Trophoblast cell (in vitro differentiated cells and primary cell): ENCODE results near the gene PRKCH.

ENCODE experiments used
- DNase-seq, 2 donors: peaks; one replicate each; pipeline ENCODE4 v3.0.0-alpha.2; 2016
- H2AFZ ChIP-seq: 2 replicates; pipeline ENCODE4 v1.6.1; 2013; ENCODE audit warnings: low read length, moderate library complexity, mild to moderate bottlenecking; ENCODE audit not compliant: insufficient read depth, poor library complexity
- H2AK5ac ChIP-seq: 2 replicates; pipeline ENCODE4 v1.6.1; 2013; ENCODE audit warnings: mild to moderate bottlenecking, low read length
- H2BK120ac ChIP-seq: 2 replicates; pipeline ENCODE4 v1.6.1; 2013; ENCODE audit warnings: low read length, mild to moderate bottlenecking, moderate library complexity; ENCODE audit not compliant: insufficient read depth, poor library complexity
- H2BK12ac ChIP-seq: 2 replicates; pipeline ENCODE4 v1.6.1; 2013; ENCODE audit warnings: mild to moderate bottlenecking, low read length, moderate library complexity
- H2BK5ac ChIP-seq: 2 replicates; pipeline ENCODE4 v1.6.1; 2013; ENCODE audit warnings: low read length, low read depth, moderate library complexity, mild to moderate bottlenecking; ENCODE audit not compliant: poor library complexity
- H3K14ac ChIP-seq: 2 replicates; pipeline ENCODE4 v1.6.1; 2013; ENCODE audit warnings: mild to moderate bottlenecking, low read length
- H3K18ac ChIP-seq: 2 replicates; pipeline ENCODE4 v1.6.1; 2013; ENCODE audit warnings: mild to moderate bottlenecking, low read length
- H3K23ac ChIP-seq: 2 replicates; pipeline ENCODE4 v1.6.1; 2013; ENCODE audit warnings: low read length
- H3K27ac ChIP-seq: 2 replicates; pipeline ENCODE4 v1.5.1; 2013; ENCODE audit warnings: low read depth, mild to moderate bottlenecking, inconsistent platforms, low read length, moderate library complexity
- H3K27me3 ChIP-seq: 2 replicates; pipeline ENCODE4 v1.6.1; 2013; ENCODE audit warnings: inconsistent platforms, mild to moderate bottlenecking, low read length, moderate library complexity; ENCODE audit not compliant: insufficient read depth
- H3K36me3 ChIP-seq, 2 experiments: 1 replicate in 1 of 2; 2 replicates in 1 of 2; pipeline ENCODE4 v1.6.1; 2013; ENCODE audit warnings: low read length in 2 of 2, mild to moderate bottlenecking in 2 of 2, moderate library complexity in 1 of 2; ENCODE audit not compliant: insufficient read depth in 2 of 2, control insufficient read depth in 1 of 2
- H3K4ac ChIP-seq: 2 replicates; pipeline ENCODE4 v1.6.1; 2013; ENCODE audit warnings: low read depth, mild to moderate bottlenecking, low read length, moderate library complexity
- H3K4me1 ChIP-seq, 2 experiments: 1 replicate in 1 of 2; 2 replicates in 1 of 2; pipeline ENCODE4 v1.6.1; 2013; ENCODE audit warnings: low read length in 2 of 2, mild to moderate bottlenecking in 2 of 2, moderate library complexity in 1 of 2; ENCODE audit not compliant: insufficient read depth in 2 of 2, control insufficient read depth in 1 of 2
- H3K4me2 ChIP-seq: 2 replicates; pipeline ENCODE4 v1.6.1; 2013; ENCODE audit warnings: inconsistent platforms, mild to moderate bottlenecking, low read length, moderate library complexity
- H3K4me3 ChIP-seq: 2 replicates; pipeline ENCODE4 v1.5.1; 2013; ENCODE audit warnings: mild to moderate bottlenecking, low read depth, low read length, inconsistent platforms
- H3K79me1 ChIP-seq: one replicate; pipeline ENCODE4 v1.6.1; 2013; ENCODE audit warnings: low read length
- H3K79me2 ChIP-seq: 2 replicates; pipeline ENCODE4 v1.6.1; 2013; ENCODE audit warnings: low read length, mild to moderate bottlenecking; ENCODE audit not compliant: control insufficient read depth, insufficient read depth, poor library complexity
- H3K9ac ChIP-seq: 2 replicates; pipeline ENCODE4 v1.6.1; 2013; ENCODE audit warnings: mild to moderate bottlenecking, low read length
- H3K9me3 ChIP-seq: 2 replicates; pipeline ENCODE4 v1.6.1; 2013; ENCODE audit warnings: low read depth, mild to moderate bottlenecking, control low read depth, inconsistent platforms, low read length; ENCODE audit not compliant: insufficient read depth
- H4K12ac ChIP-seq: 2 replicates; pipeline ENCODE4 v1.6.1; 2013; ENCODE audit warnings: low read depth, mild to moderate bottlenecking, low read length, moderate library complexity
- H4K8ac ChIP-seq: 2 replicates; pipeline ENCODE4 v1.6.1; 2013; ENCODE audit warnings: low read depth, mild to moderate bottlenecking, low read length, moderate library complexity
- H4K91ac ChIP-seq: one replicate; pipeline ENCODE4 v1.6.1; 2013; ENCODE audit warnings: low read depth, mild to moderate bottlenecking, low read length, moderate library complexity
- WGBS: extraction: QIAGEN DNeasy Blood & Tissue Kit; methylation state at CpG from one replicate; pipeline ENCODE4 v1.1.7; 2013; ENCODE audit warnings: missing lambda C conversion rate; ENCODE audit not compliant: insufficient read length, insufficient coverage; ENCODE audit errors: extremely low coverage; 5-methylcytosine and 5-hydroxymethylcytosine counted together

PRKCH gene

DNA sequence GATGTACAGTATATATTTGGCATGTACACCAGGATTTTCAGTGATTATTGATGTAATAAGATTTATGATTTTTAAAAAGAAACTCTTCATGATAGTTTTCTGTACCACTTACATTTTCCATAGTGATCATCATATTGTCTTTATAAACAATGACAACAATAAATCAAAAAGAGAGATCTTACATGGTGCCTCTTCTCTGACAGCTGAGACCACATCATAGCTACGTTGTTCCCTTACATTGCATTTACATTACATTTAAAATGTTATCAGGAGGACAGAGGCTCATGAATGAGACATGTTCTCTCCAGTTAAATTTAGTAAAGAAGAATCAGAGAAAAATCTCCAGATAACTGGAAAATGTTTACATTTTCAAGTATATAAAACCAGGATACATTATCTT, 112.4 kb downstream of the PRKCH start:
- Histone ChIP-seq H3K14ac (no peak overlapping the region), H3K4me1 (peaks cover 16 to 21% of the 10 kb centered on the region in 2 experiments)

DNA sequence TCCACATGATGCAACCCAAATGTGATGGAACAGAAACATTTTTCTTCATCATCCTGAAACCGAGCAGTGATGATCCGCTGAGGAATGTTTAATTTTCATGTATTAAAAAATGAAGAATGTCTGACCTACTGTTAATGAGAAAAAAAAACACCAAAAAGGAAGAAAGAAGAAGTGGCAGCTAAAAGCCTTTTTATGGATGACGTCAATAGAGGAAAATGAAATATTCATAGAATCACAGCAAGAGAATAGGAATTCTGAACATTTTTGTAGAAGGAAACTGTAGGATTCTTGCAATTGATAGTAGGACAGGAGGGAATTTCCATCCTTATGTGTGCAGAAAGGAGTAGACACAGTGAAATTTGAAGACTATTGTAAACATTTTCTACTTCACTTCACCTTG, 112.9 kb downstream of the PRKCH start:
- no peak overlapping the region for H4K12ac ChIP-seq

More for the DNA sequence above, 112.4 kb downstream of the PRKCH start:
- H3K9me3 ChIP-seq: peaks cover 2% of the 10 kb centered on the region
- H2BK5ac ChIP-seq: no peak overlapping the region
- H3K18ac ChIP-seq: no peak overlapping the region
- H3K36me3 ChIP-seq: no peaks in the 10 kb centered on the region
- H3K4ac ChIP-seq: no peak overlapping the region
- no peak for DNase-seq
- no peak overlapping the region for H4K8ac ChIP-seq
- H2BK120ac ChIP-seq: no peak overlapping the region
- H4K91ac ChIP-seq: no peak overlapping the region
- no peak overlapping the region for H2BK12ac ChIP-seq
- H3K79me2 ChIP-seq: no peaks in the 10 kb centered on the region
- no peak overlapping the region for H3K27ac ChIP-seq
- no CpG with 5 or more reads among the region's 1 CpG for WGBS
- H3K23ac ChIP-seq: no peak overlapping the region
- no peaks in the 10 kb centered on the region for H3K27me3 ChIP-seq
- no peak overlapping the region for H4K12ac ChIP-seq
- no peak overlapping the region for H3K9ac ChIP-seq
- H3K4me2 ChIP-seq: no peak overlapping the region
- H3K79me1 ChIP-seq: peaks cover 12% of the 10 kb centered on the region
- no peak overlapping the region for H2AK5ac ChIP-seq
- H3K4me3 ChIP-seq: no peak overlapping the region
- no peak overlapping the region for H2AFZ ChIP-seq

DNA sequence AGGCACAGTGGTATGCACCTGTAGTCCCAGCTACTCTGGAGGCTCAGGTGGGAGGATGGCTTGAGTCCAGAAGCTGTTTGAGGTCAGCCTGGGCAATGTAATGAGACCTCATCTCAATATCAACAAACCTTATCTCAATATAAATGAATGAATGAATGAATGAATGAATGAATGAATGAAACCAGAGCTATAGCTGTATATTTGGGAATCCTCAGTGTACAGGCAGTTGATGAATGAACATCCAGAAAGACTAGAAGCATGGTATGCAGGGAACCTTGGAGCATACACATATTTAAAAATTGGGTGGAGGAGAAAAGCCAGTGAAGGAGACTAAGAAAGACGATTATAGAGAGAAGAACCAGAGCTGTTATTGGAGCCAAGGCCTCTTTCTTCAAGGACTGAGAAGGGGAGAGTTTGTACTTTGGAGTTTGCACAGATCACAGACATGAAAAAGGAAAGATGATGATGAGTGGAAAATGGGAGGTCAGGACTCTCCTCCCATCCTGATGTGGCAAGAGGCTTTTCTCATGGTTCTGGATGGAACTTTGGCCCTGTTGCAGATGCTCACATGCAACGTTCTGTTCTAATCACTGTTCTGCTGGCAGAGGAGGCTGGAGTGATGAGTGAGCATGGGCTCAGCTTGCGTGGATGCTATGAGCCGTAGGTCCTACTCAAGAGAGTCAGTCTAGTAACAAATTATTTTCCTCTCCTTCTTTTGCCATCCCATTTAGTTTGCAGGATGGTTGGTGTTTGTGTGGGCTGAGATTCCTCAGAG, 114.4 kb downstream of the PRKCH start:
- H2AFZ ChIP-seq: no peak overlapping the region
- no peak overlapping the region for H3K4ac ChIP-seq
- H2AK5ac ChIP-seq: no peak overlapping the region
- H4K12ac ChIP-seq: no peak overlapping the region
- peaks cover 2% of the 10 kb centered on the region for H3K79me2 ChIP-seq
- no peak overlapping the region for H3K18ac ChIP-seq
- H3K27me3 ChIP-seq: no peaks in the 10 kb centered on the region
- H4K8ac ChIP-seq: no peak overlapping the region
- no peak overlapping the region for H3K4me3 ChIP-seq
- no peak overlapping the region for H3K14ac ChIP-seq
- WGBS: no CpG with 5 or more reads among the region's 4 CpGs
- no peak overlapping the region for H3K4me2 ChIP-seq
- no peak for DNase-seq
- no peak overlapping the region for H4K91ac ChIP-seq
- H3K9ac ChIP-seq: peak overlapping the region; percentile 9
- H3K27ac ChIP-seq: no peak overlapping the region
- no peak overlapping the region for H3K23ac ChIP-seq
- peaks cover 16% of the 10 kb centered on the region for H3K79me1 ChIP-seq
- H2BK5ac ChIP-seq: no peak overlapping the region
- peaks cover 22 to 24% of the 10 kb centered on the region in 2 experiments for H3K4me1 ChIP-seq
- no peak overlapping the region for H2BK120ac ChIP-seq
- H3K9me3 ChIP-seq: peaks cover 2% of the 10 kb centered on the region
- H3K36me3 ChIP-seq: no peaks in the 10 kb centered on the region
- H2BK12ac ChIP-seq: no peak overlapping the region

More for the DNA sequence above, 112.9 kb downstream of the PRKCH start:
- Histone ChIP-seq H3K4ac (no peak overlapping the region), H3K4me1 (peaks cover 19 to 24% of the 10 kb centered on the region in 2 experiments), H2AK5ac (no peak overlapping the region), H4K91ac (no peak overlapping the region), H3K79me1 (peaks cover 13% of the 10 kb centered on the region), H3K9ac (no peak overlapping the region), H3K14ac (no peak overlapping the region), H3K9me3 (peaks cover 2% of the 10 kb centered on the region), H3K36me3 (no peaks in the 10 kb centered on the region), H2AFZ (no peak overlapping the region), H4K8ac (no peak overlapping the region), H3K4me3 (no peak overlapping the region), H3K27me3 (no peaks in the 10 kb centered on the region), H3K23ac (no peak overlapping the region), H2BK5ac (no peak overlapping the region), H3K79me2 (no peaks in the 10 kb centered on the region), H3K18ac (no peak overlapping the region), H3K4me2 (no peak overlapping the region), H2BK120ac (no peak overlapping the region), H3K27ac (no peak overlapping the region), H2BK12ac (no peak overlapping the region)
- no CpG with 5 or more reads among the region's 3 CpGs for WGBS
- peak in 1 of 2 donors; percentile 71 for DNase-seq

DNA sequence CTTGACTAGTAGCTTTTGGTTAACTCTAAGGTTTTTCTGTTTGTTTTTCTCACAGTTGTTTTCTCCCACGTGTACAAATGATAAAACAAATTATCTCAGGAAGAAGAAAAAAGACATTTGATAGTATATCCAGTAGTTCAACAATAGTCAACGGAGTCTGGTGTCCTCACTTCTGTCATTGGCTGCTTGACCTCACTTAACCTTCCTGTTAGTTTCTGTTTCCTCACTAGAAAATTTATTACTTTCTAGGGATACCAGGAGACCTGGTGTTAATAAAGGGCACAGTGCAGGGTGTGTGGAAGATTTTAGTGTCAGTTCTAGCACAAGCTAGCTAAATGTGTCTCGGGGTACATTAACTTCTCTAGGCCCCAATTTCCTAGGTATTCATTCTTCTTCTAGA, 116.0 kb downstream of the PRKCH start:
- peaks cover 18 to 25% of the 10 kb centered on the region in 2 experiments for H3K4me1 ChIP-seq

More for the DNA sequence above, 116.0 kb downstream of the PRKCH start:
- no peaks in the 10 kb centered on the region for H3K36me3 ChIP-seq
- no CpG with 5 or more reads among the region's 3 CpGs for WGBS
- no peak overlapping the region for H4K91ac ChIP-seq
- no peak for DNase-seq
- no peak overlapping the region for H3K14ac ChIP-seq
- H3K4me2 ChIP-seq: no peak overlapping the region
- H3K4me3 ChIP-seq: no peak overlapping the region
- no peak overlapping the region for H3K9ac ChIP-seq
- no peak overlapping the region for H2AFZ ChIP-seq
- no peak overlapping the region for H3K23ac ChIP-seq
- peaks cover 5% of the 10 kb centered on the region for H3K79me2 ChIP-seq
- no peak overlapping the region for H2AK5ac ChIP-seq
- no peak overlapping the region for H4K12ac ChIP-seq
- no peak overlapping the region for H3K18ac ChIP-seq
- H4K8ac ChIP-seq: no peak overlapping the region
- no peaks in the 10 kb centered on the region for H3K9me3 ChIP-seq
- no peaks in the 10 kb centered on the region for H3K27me3 ChIP-seq
- H3K27ac ChIP-seq: no peak overlapping the region
- H2BK5ac ChIP-seq: peak overlapping the region; percentile 38
- peaks cover 9% of the 10 kb centered on the region for H3K79me1 ChIP-seq
- H2BK120ac ChIP-seq: no peak overlapping the region
- no peak overlapping the region for H3K4ac ChIP-seq
- no peak overlapping the region for H2BK12ac ChIP-seq
